Measurements from ENCODE around the gene PPP2R2D. TPM values are rescaled to one million over a fixed set of nuclear protein-coding genes. Genes with fewer than 3 reads are reported as not detected.

PPP2R2D gene
- total RNA-seq, 4 donors from 2014 or later = 27.2 to 57.0 (median 44.1) TPM

DNA sequence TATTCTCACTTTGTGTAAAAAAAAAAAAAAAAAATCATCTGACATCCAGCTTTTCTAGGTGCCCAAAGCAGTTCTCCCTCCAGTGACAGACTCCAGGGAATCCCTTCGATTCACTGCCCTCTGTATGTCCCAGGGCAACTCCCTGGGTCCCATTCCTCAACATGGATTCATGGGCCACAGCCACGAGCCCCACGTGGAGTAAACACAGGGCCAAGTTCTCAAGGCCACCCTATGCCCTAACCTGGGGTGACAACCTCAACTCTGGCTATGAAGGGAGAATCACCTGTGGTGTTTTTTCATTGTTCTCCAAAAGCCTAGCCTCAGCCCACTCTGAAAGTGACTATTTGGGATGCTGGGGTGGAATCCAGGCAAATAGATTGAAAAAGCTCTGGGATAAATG lies 77.6 kb downstream of the PPP2R2D start:
- TF ChIP-seq, protein P1, sequence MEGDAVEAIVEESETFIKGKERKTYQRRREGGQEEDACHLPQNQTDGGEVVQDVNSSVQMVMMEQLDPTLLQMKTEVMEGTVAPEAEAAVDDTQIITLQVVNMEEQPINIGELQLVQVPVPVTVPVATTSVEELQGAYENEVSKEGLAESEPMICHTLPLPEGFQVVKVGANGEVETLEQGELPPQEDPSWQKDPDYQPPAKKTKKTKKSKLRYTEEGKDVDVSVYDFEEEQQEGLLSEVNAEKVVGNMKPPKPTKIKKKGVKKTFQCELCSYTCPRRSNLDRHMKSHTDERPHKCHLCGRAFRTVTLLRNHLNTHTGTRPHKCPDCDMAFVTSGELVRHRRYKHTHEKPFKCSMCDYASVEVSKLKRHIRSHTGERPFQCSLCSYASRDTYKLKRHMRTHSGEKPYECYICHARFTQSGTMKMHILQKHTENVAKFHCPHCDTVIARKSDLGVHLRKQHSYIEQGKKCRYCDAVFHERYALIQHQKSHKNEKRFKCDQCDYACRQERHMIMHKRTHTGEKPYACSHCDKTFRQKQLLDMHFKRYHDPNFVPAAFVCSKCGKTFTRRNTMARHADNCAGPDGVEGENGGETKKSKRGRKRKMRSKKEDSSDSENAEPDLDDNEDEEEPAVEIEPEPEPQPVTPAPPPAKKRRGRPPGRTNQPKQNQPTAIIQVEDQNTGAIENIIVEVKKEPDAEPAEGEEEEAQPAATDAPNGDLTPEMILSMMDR (IDR thresholded peaks at IDR 0.05) = no peak
- no peak for TF ChIP-seq POLR2A (IDR thresholded peaks at IDR 0.05)
- no peak for TF ChIP-seq POLR2AphosphoS5 (IDR thresholded peaks at IDR 0.05)
- no peak for TF ChIP-seq EP300 (IDR thresholded peaks at IDR 0.05)
- ATAC-seq = no peak
- Histone ChIP-seq H3K4me1 (peaks cover 0 to 59% (median 0%) of the 10 kb centered on the region in 3 donors), H3K27ac (no peak overlapping the region), H3K36me3 (peaks cover 0 to 12% of the 10 kb centered on the region in 2 donors), H3K4me3 (no peak overlapping the region), H3K27me3 (no peaks in the 10 kb centered on the region), H3K9me3 (no peaks in the 10 kb centered on the region)
- 29 to 73% methylated on average over 1 to 3 of the region's 3 CpGs for WGBS, 2 donors (ENCODE audit: low coverage in 1 of 2)

DNA sequence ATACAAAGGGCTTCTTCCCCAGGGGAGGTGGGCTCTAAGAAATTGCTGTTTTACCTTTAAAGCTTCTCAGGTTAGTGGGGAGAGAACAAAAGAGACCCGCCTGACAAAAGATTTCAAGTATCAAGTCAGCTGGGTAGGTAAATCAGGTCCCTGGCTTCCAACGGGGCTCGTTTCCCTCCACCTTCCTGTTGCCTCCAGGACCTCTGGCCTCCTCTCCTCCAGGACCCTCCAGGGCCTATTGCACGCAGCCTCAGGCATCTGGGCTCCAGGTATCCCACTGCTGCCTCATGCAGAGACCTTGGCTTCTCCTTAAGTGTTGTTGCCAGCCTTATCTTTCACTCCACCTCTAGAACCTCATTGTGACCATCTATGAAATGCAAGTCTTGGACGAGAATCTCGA lies 78.0 kb downstream of the PPP2R2D start:
- 85 to 93% methylated on average over 3 to 4 of the region's 6 CpGs for WGBS, 2 donors (ENCODE audit: low coverage in 1 of 2)
- Histone ChIP-seq H3K27ac (no peak overlapping the region), H3K4me3 (no peak overlapping the region), H3K36me3 (peaks cover 0 to 8% of the 10 kb centered on the region in 2 donors), H3K4me1 (peaks cover 0 to 55% (median 0%) of the 10 kb centered on the region in 3 donors), H3K9me3 (no peaks in the 10 kb centered on the region), H3K27me3 (no peaks in the 10 kb centered on the region)
- no peak for ATAC-seq
- TF ChIP-seq, protein P1 (IDR thresholded peaks at IDR 0.05) = no peak
- no peak for TF ChIP-seq EP300 (IDR thresholded peaks at IDR 0.05)
- TF ChIP-seq POLR2A (IDR thresholded peaks at IDR 0.05) = no peak
- TF ChIP-seq POLR2AphosphoS5 (IDR thresholded peaks at IDR 0.05) = no peak

DNA sequence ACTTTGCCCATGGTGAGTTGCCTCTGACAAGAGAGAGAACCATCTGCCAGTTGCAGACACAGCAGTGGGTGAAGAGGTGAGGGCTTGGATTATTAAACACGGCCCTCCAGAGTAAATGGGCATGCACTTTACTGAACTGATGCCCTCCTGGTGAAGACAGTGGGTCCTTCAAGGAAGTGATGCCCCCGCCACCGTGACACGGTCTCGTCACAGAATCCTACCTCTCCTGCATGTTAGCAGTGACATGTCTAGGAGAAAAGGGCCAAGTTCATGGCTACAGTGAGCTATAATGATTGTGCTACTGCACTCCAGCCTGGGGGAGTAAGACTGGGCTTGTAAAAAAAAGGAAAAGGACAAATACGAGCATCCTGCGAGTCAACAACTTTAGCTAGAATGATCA lies 78.5 kb downstream of the PPP2R2D start:
- H3K36me3 ChIP-seq = peaks cover 0 to 6% of the 10 kb centered on the region in 2 donors
- H3K27ac ChIP-seq = peak overlapping the region in 3 of 4 donors; percentile 1 to 53 (median 23)
- WGBS, 2 donors (ENCODE audit: low coverage in 1 of 2) = 29% methylated on average over 3 of the region's 7 CpGs; no CpG with 5 or more reads in 1 of the 2 donors
- ATAC-seq = no peak
- peak overlapping the region; percentile 38 to 76 for H3K4me3 ChIP-seq
- no peaks in the 10 kb centered on the region for H3K9me3 ChIP-seq
- TF ChIP-seq, protein P1 (IDR thresholded peaks at IDR 0.05) = no peak
- TF ChIP-seq EP300 (IDR thresholded peaks at IDR 0.05) (no peak), POLR2A (IDR thresholded peaks at IDR 0.05) (no peak), POLR2AphosphoS5 (IDR thresholded peaks at IDR 0.05) (no peak)
- H3K27me3 ChIP-seq = no peaks in the 10 kb centered on the region
- peaks cover 0 to 55% (median 0%) of the 10 kb centered on the region in 3 donors for H3K4me1 ChIP-seq

DNA sequence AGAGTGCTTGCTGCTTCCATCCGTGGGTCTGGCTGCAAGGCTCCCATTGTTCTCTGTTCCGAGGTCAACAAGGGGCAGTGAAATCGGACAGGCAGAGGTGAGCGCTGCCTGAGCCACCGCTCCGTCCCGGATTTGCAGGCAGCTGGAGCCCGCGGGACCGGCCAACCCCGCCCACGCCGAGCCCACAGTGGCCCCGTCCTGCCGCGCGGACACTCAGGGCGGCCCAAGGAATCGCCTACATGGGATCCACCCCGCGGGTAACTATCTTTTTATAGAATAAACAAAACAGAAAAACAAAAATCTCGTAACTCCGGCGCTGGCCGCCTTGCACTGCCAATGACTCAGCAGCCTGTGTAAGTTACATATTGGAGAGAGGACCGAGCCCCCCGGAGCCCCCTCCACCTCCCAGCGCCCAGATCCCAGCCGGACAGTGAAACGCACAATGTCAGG lies 79.0 kb downstream of the PPP2R2D start:
- Histone ChIP-seq H3K4me1 (peaks cover 0 to 55% (median 0%) of the 10 kb centered on the region in 3 donors), H3K27ac (peak overlapping the region in 3 of 4 donors; percentile 1 to 53 (median 23)), H3K27me3 (no peaks in the 10 kb centered on the region), H3K4me3 (peak overlapping the region; percentile 38 to 76), H3K9me3 (no peaks in the 10 kb centered on the region), H3K36me3 (peaks cover 0 to 6% of the 10 kb centered on the region in 2 donors)
- 5% methylated on average over 12 of the region's 30 CpGs; no CpG with 5 or more reads in 1 of the 2 donors for WGBS, 2 donors (ENCODE audit: low coverage in 1 of 2)
- TF ChIP-seq EP300 (IDR thresholded peaks at IDR 0.05) (no peak), POLR2A (IDR thresholded peaks at IDR 0.05) (no peak)
- TF ChIP-seq, protein P1 (IDR thresholded peaks at IDR 0.05) = no peak
- no peak for ATAC-seq

DNA sequence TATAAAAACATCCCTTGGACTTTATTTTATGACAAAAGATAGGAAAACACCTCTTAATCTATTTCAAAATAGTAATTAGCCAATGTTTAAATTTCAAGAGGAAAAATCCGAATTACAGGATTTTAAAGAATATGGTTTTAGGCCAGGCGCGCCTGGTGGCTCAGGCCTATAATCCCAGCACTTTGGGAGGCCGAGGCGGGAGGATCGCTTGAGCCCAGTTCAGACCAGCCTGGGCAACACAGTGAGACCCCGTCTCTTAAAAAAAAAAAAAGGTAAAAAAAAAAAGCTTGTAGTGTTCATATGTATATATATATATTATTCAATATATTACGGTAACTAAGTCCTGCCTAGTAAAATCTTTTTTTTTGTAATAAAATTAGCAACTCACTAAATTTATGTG lies 79.5 kb downstream of the PPP2R2D start:
- no peaks in the 10 kb centered on the region for H3K9me3 ChIP-seq
- WGBS, 2 donors (ENCODE audit: low coverage in 1 of 2) = 80 to 93% methylated on average over 8 of the region's 8 CpGs
- TF ChIP-seq, protein P1 (IDR thresholded peaks at IDR 0.05) = no peak
- TF ChIP-seq EP300 (IDR thresholded peaks at IDR 0.05) = no peak
- no peak for TF ChIP-seq POLR2AphosphoS5 (IDR thresholded peaks at IDR 0.05)
- TF ChIP-seq POLR2A (IDR thresholded peaks at IDR 0.05) = no peak
- H3K27ac ChIP-seq = peak overlapping the region in 1 of 4 donors; percentile 53
- H3K36me3 ChIP-seq = peaks cover 0 to 6% of the 10 kb centered on the region in 2 donors
- peaks cover 0 to 55% (median 0%) of the 10 kb centered on the region in 3 donors for H3K4me1 ChIP-seq
- peak overlapping the region; percentile 38 to 76 for H3K4me3 ChIP-seq
- H3K27me3 ChIP-seq = no peaks in the 10 kb centered on the region
- no peak for ATAC-seq
